Chondrocyte (in vitro differentiated cells): Measurements from ENCODE around the gene OR2V2. TPM values are rescaled to one million over a fixed set of nuclear protein-coding genes. Genes with fewer than 3 reads are reported as not detected.
A peak's percentile ranks its signal among the peaks of the same experiment; 100 is the strongest.
"Not testable (repeated sequence)": the region's sequence is repeated elsewhere in the genome, so short reads cannot be mapped to it uniquely, and the experiment has no call there.

Experiments
- DNase-seq: peaks from one replicate; pipeline ENCODE4 v3.0.0; 2021; ENCODE audit warnings: mixed read lengths, low spot score
- H3K27ac Mint-ChIP-seq: one replicate; pipeline ENCODE4 v1.8.0; 2021; ENCODE audit warnings: mild to moderate bottlenecking, moderate library complexity, mixed read lengths; ENCODE audit not compliant: unreplicated experiment
- H3K27me3 Mint-ChIP-seq: 2 replicates; pipeline ENCODE4 v1.8.0; 2021; ENCODE audit warnings: low read depth, mixed read lengths
- H3K36me3 Mint-ChIP-seq: 2 replicates; pipeline ENCODE4 v1.8.0; 2021; ENCODE audit warnings: low read depth, mixed read lengths
- H3K4me1 Mint-ChIP-seq: 2 replicates; pipeline ENCODE4 v1.8.0; 2021; ENCODE audit warnings: low read depth, mild to moderate bottlenecking, mixed read lengths
- H3K4me3 Mint-ChIP-seq: one replicate; pipeline ENCODE4 v1.8.0; 2021; ENCODE audit warnings: mild to moderate bottlenecking, moderate library complexity, mixed read lengths; ENCODE audit not compliant: unreplicated experiment
- H3K9me3 Mint-ChIP-seq: 2 replicates; pipeline ENCODE4 v1.8.0; 2021; ENCODE audit warnings: low read depth, mixed read lengths
- total RNA-seq: library from RNA; stranded (reverse); gene quantifications from 3 replicates; pipeline ENCODE4 v1.2.1, GENCODE V29; 2021
- TF ChIP-seq, protein P1 (sequence below): fragments of 200-600 bp; sonication (generic); IDR thresholded peaks from 2 replicates; pipeline ENCODE4 v1.5.0; 2021; ENCODE audit warnings: antibody characterized with exemption, mild to moderate bottlenecking, moderate library complexity

OR2V2 gene
- total RNA-seq, 1 donor from 2014 or later, result not detected

DNA sequence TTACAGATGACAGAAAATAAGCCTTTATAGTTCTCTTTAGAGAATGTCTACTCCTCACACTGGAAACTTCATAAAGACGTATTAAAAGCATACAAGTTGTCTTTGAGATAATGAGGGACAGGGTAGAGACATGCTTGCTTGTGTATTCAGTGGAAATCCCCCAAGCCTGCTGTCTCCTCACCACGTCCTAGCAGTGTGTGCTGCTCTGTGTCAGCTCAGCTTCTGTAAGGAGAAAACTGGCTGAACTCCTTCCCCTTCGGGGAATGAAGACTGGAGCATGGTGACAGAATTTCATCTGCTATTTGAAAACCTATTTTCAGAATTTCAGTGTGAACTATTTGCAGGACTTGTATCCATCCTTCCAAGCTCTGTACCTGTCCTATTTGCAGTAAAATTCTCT, 9.4 kb downstream of the OR2V2 start:
- no peak overlapping the region for H3K27ac Mint-ChIP-seq
- no peak for DNase-seq
- no peak overlapping the region for H3K4me3 Mint-ChIP-seq
- TF ChIP-seq, protein P1, sequence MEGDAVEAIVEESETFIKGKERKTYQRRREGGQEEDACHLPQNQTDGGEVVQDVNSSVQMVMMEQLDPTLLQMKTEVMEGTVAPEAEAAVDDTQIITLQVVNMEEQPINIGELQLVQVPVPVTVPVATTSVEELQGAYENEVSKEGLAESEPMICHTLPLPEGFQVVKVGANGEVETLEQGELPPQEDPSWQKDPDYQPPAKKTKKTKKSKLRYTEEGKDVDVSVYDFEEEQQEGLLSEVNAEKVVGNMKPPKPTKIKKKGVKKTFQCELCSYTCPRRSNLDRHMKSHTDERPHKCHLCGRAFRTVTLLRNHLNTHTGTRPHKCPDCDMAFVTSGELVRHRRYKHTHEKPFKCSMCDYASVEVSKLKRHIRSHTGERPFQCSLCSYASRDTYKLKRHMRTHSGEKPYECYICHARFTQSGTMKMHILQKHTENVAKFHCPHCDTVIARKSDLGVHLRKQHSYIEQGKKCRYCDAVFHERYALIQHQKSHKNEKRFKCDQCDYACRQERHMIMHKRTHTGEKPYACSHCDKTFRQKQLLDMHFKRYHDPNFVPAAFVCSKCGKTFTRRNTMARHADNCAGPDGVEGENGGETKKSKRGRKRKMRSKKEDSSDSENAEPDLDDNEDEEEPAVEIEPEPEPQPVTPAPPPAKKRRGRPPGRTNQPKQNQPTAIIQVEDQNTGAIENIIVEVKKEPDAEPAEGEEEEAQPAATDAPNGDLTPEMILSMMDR, result no peak
- no peaks in the 10 kb centered on the region for H3K36me3 Mint-ChIP-seq
- peaks cover 19% of the 10 kb centered on the region for H3K27me3 Mint-ChIP-seq
- H3K4me1 Mint-ChIP-seq, result peaks cover 16% of the 10 kb centered on the region
- peaks cover 5% of the 10 kb centered on the region for H3K9me3 Mint-ChIP-seq

DNA sequence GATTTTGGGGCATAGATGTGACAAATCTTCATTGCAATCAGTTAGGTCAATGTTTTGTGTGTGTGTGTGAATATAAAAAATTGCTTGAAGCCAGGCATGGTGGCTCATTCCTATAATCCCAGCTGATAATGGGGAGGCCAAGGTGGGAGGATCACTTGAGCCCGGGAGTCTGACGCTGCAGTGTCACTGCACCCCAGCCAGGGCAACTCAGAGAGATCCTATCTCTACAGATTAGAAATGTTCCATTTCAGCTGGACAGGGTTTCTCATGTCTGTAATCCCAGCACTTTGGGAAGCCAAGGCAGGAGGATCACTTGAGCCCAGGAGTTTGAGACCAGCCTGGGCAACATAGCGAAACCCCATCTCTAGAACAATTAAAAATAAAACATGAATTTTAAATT, 11.5 kb downstream of the OR2V2 start:
- no peak for DNase-seq
- Mint-ChIP-seq H3K27ac (no peak overlapping the region), H3K4me3 (no peak overlapping the region), H3K4me1 (peaks cover 11% of the 10 kb centered on the region), H3K9me3 (no peaks in the 10 kb centered on the region), H3K36me3 (no peaks in the 10 kb centered on the region), H3K27me3 (peaks cover 16% of the 10 kb centered on the region)
- TF ChIP-seq, protein P1, result no peak

DNA sequence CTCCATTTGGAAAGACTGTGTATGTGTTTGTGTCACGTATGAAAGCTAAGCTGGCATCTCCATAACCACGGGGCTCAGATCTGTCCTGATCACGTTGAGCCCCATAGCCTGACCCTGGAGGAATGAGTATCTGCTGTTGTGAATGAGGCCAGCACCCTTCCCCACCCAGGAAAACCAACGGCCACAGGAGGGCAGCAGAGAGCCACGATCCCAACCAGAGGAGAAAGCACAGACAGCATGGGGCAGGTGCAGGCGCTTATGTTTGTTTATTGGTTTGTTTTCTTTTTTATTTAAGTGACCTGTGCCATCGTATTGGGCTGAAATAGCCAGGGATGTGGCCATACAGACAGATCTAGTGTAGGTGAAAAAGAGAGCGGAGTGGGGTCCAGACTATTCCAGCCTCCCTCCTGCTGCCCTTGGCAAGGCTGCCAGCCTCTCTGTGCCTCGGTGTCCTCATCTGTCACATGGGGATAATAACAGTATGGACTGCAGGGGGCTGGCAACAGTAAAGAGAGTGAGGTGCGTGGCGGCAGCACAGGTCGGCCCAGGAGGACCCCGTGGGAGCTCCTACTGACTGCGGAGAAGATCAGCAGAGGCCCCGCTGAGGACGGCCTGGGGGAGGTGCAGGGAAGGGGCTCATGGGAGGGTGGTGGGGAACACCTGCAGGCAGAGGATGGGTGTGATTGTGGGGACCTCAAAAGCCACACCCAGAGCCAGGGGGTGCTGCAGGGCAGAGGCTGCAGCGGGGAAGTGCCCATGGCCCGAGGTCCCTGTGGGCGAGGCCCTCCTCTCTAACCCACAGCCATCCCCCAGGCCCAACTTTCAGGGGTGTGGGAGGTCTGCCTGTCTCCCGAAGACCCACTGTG, 12.1 kb downstream of the OR2V2 start:
- H3K27me3 Mint-ChIP-seq, result peaks cover 16% of the 10 kb centered on the region
- H3K27ac Mint-ChIP-seq, result peak overlapping the region; percentile 66
- H3K4me1 Mint-ChIP-seq, result peaks cover 11% of the 10 kb centered on the region
- peak overlapping the region; percentile 52 for H3K4me3 Mint-ChIP-seq
- DNase-seq, result no peak
- no peaks in the 10 kb centered on the region for H3K9me3 Mint-ChIP-seq
- H3K36me3 Mint-ChIP-seq, result no peaks in the 10 kb centered on the region
- TF ChIP-seq, protein P1, result peak; percentile 92

DNA sequence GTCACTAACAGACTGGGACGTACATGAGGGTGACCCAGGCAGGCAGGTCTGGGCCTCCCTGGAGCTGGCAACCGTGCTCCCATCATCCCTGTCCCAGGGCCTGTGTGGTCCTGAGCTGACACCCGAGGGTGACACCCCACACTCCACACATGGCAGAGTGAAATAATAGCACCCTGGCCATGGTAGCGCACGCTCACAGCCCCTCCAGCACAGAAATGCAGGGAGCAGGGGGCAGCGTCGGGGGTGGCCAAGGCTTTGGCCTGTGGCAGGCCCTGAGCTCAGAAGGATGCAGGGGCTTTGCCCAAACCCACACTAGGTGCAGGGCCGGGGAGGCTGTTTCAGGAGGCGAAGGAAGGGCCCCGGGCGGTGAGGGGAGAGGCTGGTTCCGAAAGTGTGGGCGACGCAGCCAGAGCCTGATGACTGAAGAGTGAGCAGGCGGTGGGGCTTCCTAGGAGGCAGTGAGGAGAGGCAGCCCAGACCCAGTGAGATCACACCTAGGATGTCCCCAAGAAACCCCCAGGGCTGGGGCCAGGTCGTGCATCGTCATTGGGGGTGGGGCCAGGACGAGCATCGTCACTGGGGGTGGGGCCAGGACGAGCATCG, 12.9 kb downstream of the OR2V2 start:
- peaks cover 16% of the 10 kb centered on the region for H3K27me3 Mint-ChIP-seq
- H3K27ac Mint-ChIP-seq, result peak overlapping the region; percentile 74
- peak overlapping the region; percentile 55 for H3K4me3 Mint-ChIP-seq
- TF ChIP-seq, protein P1, result no peak
- H3K4me1 Mint-ChIP-seq, result peaks cover 11% of the 10 kb centered on the region
- no peaks in the 10 kb centered on the region for H3K9me3 Mint-ChIP-seq
- no peaks in the 10 kb centered on the region for H3K36me3 Mint-ChIP-seq
- no peak for DNase-seq

DNA sequence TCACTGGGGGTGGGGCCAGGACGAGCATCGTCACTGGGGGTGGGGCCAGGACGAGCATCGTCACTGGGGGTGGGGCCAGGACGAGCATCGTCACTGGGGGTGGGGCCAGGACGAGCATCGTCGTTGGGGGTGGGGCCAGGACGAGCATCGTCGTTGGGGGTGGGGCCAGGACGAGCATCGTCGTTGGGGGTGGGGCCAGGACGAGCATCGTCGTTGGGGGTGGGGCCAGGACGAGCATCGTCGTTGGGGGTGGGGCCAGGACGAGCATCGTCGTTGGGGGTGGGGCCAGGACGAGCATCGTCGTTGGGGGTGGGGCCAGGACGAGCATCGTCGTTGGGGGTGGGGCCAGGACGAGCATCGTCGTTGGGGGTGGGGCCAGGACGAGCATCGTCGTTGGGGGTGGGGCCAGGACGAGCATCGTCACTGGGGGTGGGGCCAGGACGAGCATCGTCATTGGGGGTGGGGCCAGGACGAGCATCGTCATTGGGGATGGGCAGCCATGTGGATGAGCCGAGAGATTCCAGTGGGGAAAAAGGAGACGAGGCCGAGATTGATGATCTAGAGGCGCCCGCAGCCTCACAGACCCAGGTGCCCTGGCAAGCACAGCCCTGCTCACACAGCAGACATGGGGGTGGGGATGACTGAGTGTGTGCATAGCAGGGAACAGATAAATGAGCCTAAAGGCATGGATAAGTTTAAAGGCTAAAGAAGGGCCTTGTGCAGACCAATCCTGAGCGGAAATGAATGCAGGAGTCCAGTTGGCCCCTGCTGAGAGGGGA, 13.6 kb downstream of the OR2V2 start:
- not testable (repeated sequence) for DNase-seq, H3K9me3 Mint-ChIP-seq, H3K36me3 Mint-ChIP-seq
- peak overlapping the region; percentile 89 for H3K27ac Mint-ChIP-seq
- H3K4me1 Mint-ChIP-seq, result peaks cover 11% of the 10 kb centered on the region
- H3K27me3 Mint-ChIP-seq, result peaks cover 19% of the 10 kb centered on the region
- peak overlapping the region; percentile 60 for H3K4me3 Mint-ChIP-seq
